ENCODE data around the gene HSPA12A. TPM values are rescaled to one million over a fixed set of nuclear protein-coding genes. Genes with fewer than 3 reads are reported as not detected.

Gene HSPA12A
- total RNA-seq, 1 donor: 10.9 TPM

DNA sequence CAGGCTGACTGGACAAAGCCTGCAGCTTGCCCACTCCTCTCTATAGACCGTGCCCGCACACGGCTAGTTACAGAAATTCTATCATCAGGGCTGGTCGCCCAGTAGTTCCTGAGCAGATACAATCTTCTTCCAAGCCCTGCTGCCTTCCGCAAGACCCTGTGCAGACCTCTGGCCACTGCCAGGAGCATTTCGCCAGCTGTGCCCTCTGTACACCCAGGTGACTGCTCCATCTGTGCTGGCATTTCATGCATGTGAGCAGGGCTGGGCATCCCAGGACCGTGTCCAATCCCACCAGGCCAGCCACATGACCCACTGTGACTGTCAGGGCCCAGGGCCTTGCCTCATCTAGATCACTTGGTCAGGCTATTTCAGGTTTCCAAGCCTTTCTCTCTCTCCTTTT lies 36.9 kb downstream of the HSPA12A start:
- no peak overlapping the region for H3K4me2 ChIP-seq (ENCODE audit: insufficient read depth, low read length)
- TF ChIP-seq, protein P1, sequence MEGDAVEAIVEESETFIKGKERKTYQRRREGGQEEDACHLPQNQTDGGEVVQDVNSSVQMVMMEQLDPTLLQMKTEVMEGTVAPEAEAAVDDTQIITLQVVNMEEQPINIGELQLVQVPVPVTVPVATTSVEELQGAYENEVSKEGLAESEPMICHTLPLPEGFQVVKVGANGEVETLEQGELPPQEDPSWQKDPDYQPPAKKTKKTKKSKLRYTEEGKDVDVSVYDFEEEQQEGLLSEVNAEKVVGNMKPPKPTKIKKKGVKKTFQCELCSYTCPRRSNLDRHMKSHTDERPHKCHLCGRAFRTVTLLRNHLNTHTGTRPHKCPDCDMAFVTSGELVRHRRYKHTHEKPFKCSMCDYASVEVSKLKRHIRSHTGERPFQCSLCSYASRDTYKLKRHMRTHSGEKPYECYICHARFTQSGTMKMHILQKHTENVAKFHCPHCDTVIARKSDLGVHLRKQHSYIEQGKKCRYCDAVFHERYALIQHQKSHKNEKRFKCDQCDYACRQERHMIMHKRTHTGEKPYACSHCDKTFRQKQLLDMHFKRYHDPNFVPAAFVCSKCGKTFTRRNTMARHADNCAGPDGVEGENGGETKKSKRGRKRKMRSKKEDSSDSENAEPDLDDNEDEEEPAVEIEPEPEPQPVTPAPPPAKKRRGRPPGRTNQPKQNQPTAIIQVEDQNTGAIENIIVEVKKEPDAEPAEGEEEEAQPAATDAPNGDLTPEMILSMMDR (IDR thresholded peaks at IDR 0.05; ENCODE audit: extremely low read depth, low read depth, low read length): no peak
- H3K9me3 ChIP-seq (ENCODE audit: low read depth, low read length): no peaks in the 10 kb centered on the region
- peaks cover 8% of the 10 kb centered on the region for H3K36me3 ChIP-seq (ENCODE audit: insufficient read depth, low read length)
- DNase-seq (ENCODE audit: insufficient read length, low spot score, missing footprints): no peak
- no peak overlapping the region for H3K27ac ChIP-seq (ENCODE audit: low read depth, low read length)
- peaks cover 11% of the 10 kb centered on the region for H4K20me1 ChIP-seq (ENCODE audit: insufficient read depth, low read length)
- H3K27me3 ChIP-seq (ENCODE audit: insufficient read depth, low read length): no peaks in the 10 kb centered on the region
- H2AFZ ChIP-seq (ENCODE audit: low read length): no peak overlapping the region
- H3K79me2 ChIP-seq (ENCODE audit: insufficient read depth, low read length): peaks cover 27% of the 10 kb centered on the region
- no peak overlapping the region for H3K4me3 ChIP-seq (ENCODE audit: insufficient read depth, low read length)
- peaks cover 16% of the 10 kb centered on the region for H3K4me1 ChIP-seq (ENCODE audit: insufficient read depth, low read length)

DNA sequence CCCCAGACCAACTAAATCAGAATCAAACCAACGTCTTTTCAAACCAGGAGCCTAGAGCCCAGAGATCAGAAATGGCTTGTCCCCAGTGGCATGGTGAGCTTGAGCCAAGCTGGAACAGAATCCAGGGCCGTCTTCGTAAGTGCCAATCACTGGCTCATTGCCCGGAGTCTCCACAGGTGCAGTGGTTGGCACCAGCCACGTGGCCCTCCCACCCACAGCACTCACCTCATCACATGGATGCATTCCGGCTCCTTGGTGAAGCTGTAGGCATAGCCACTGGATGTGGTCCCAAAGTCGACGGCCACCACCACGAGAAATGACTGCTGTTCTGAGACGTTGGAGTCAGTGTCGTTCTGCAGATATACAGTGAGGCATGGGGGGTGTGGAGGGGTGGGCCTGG lies 37.4 kb downstream of the HSPA12A start:
- Histone ChIP-seq H3K4me1 (ENCODE audit: insufficient read depth, low read length) (peaks cover 16% of the 10 kb centered on the region), H3K9me3 (ENCODE audit: low read depth, low read length) (no peaks in the 10 kb centered on the region), H3K27me3 (ENCODE audit: insufficient read depth, low read length) (no peaks in the 10 kb centered on the region), H3K36me3 (ENCODE audit: insufficient read depth, low read length) (peaks cover 8% of the 10 kb centered on the region), H3K4me2 (ENCODE audit: insufficient read depth, low read length) (no peak overlapping the region), H3K79me2 (ENCODE audit: insufficient read depth, low read length) (peaks cover 22% of the 10 kb centered on the region), H2AFZ (ENCODE audit: low read length) (no peak overlapping the region), H3K27ac (ENCODE audit: low read depth, low read length) (no peak overlapping the region), H4K20me1 (ENCODE audit: insufficient read depth, low read length) (peaks cover 11% of the 10 kb centered on the region), H3K4me3 (ENCODE audit: insufficient read depth, low read length) (no peak overlapping the region)
- DNase-seq (ENCODE audit: insufficient read length, low spot score, missing footprints): no peak
- TF ChIP-seq, protein P1 (IDR thresholded peaks at IDR 0.05; ENCODE audit: extremely low read depth, low read depth, low read length): no peak

DNA sequence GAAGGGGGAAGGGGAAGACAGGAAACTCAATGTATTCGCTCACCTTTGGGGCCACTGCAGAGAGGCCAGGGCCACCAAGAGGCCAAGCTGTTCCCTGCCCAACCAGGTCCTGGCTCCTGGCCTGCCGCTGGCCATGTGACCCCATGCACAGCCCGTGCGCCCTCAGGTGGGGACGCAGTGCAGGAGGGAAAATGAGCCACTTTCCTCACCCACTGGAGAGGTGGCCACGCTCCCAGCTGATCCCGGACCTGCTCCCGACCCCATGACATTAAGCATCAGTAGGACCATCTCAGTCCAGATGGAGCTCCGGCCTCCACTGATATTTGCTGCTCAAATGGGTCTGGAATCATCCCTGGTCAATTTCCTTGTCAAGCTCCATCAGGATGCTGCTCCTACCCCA lies 40.2 kb downstream of the HSPA12A start:
- no peak overlapping the region for H3K4me3 ChIP-seq (ENCODE audit: insufficient read depth, low read length)
- TF ChIP-seq, protein P1 (IDR thresholded peaks at IDR 0.05; ENCODE audit: extremely low read depth, low read depth, low read length): no peak
- H3K4me1 ChIP-seq (ENCODE audit: insufficient read depth, low read length): no peaks in the 10 kb centered on the region
- no peak overlapping the region for H3K27ac ChIP-seq (ENCODE audit: low read depth, low read length)
- no peaks in the 10 kb centered on the region for H3K9me3 ChIP-seq (ENCODE audit: low read depth, low read length)
- peaks cover 15% of the 10 kb centered on the region for H3K79me2 ChIP-seq (ENCODE audit: insufficient read depth, low read length)
- no peaks in the 10 kb centered on the region for H3K27me3 ChIP-seq (ENCODE audit: insufficient read depth, low read length)
- no peaks in the 10 kb centered on the region for H4K20me1 ChIP-seq (ENCODE audit: insufficient read depth, low read length)
- H3K36me3 ChIP-seq (ENCODE audit: insufficient read depth, low read length): peaks cover 15% of the 10 kb centered on the region
- DNase-seq (ENCODE audit: insufficient read length, low spot score, missing footprints): no peak
- H2AFZ ChIP-seq (ENCODE audit: low read length): no peak overlapping the region
- no peak overlapping the region for H3K4me2 ChIP-seq (ENCODE audit: insufficient read depth, low read length)

DNA sequence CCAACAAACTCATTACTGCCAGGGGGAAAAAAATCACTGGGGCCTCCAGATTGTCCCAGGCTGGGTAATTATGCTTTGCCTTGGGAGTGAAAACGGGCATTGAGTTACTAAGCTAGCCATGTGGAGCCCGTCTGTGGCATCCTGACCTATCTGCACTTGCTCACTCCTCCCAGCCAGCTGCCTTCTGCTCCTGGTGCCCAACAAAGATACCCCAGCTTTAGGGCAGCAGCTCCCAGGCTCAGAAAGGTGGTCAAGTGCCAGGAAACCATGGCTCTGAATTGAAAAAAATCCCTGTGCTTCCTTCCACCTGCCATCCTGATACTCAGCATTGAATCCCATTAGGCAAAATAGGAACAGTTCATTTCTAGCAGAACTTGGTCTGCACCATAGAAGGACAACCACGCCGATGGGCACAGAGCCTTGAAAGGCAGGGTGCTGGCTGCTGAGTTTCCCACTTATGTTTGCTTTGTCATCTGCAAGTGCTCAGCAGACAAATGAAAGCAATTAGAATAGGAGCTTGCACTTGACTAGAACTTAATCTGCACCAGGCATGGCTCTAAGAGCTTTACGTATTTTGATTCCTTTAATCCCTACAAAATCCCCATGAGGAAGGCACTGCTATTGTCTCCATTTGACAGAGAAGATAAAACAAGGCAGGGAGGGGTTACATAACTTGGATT lies 42.8 kb downstream of the HSPA12A start:
- Histone ChIP-seq H3K4me3 (ENCODE audit: insufficient read depth, low read length) (no peak overlapping the region), H3K79me2 (ENCODE audit: insufficient read depth, low read length) (no peaks in the 10 kb centered on the region), H3K4me1 (ENCODE audit: insufficient read depth, low read length) (no peaks in the 10 kb centered on the region), H2AFZ (ENCODE audit: low read length) (no peak overlapping the region), H3K27ac (ENCODE audit: low read depth, low read length) (no peak overlapping the region), H3K27me3 (ENCODE audit: insufficient read depth, low read length) (no peaks in the 10 kb centered on the region), H3K9me3 (ENCODE audit: low read depth, low read length) (no peaks in the 10 kb centered on the region), H3K36me3 (ENCODE audit: insufficient read depth, low read length) (peaks cover 10% of the 10 kb centered on the region), H4K20me1 (ENCODE audit: insufficient read depth, low read length) (no peaks in the 10 kb centered on the region), H3K4me2 (ENCODE audit: insufficient read depth, low read length) (no peak overlapping the region)
- DNase-seq (ENCODE audit: insufficient read length, low spot score, missing footprints): no peak
- TF ChIP-seq, protein P1 (IDR thresholded peaks at IDR 0.05; ENCODE audit: extremely low read depth, low read depth, low read length): no peak

Measured in osteoblast (primary cell).